HUDEP-2 (cell line): ENCODE data around the gene LRRC46.

ENCODE experiments used
- DNase-seq, 76 experiments: peaks; one replicate each; lab custom pipeline; 2025; ENCODE audit not compliant: unreplicated experiment in 76 of 76; lab: John Stamatoyannopoulos, UW

LRRC46 gene

GRCh38 chr17:47831003-47831933 is at the start of gene LRRC46, which contains the start of gene MRPL10:
TSS of gene LRRC46 (plus strand) at chr17:47831670. CDS start at chr17:47831990, 320 bp downstream.
TSS of gene MRPL10 (minus strand) at chr17:47831541. CDS start at chr17:47831511, 30 bp downstream.
- DNase-seq = peak in 73 of 76 experiments; percentile 46 to 92 (median 81)

GRCh38 chr17:47785538-47786123 is 45.8 kb upstream of the LRRC46 start:
- peak in 28 of 76 experiments; percentile 2 to 50 (median 20) for DNase-seq

- peak in 16 of 76 experiments; percentile 1 to 34 (median 12) for DNase-seq
These were observed 41.6 kb upstream of the LRRC46 start for GRCh38 chr17:47789611-47790561.

GRCh38 chr17:47791025-47791424 is 40.4 kb upstream of the LRRC46 start:
- no peak for DNase-seq

- DNase-seq = no peak
These were observed 39.0 kb upstream of the LRRC46 start for GRCh38 chr17:47792457-47792856.

- DNase-seq = no peak
These were observed 38.5 kb upstream of the LRRC46 start for GRCh38 chr17:47792979-47793378.

- peak in 3 of 76 experiments; percentile 1 to 33 (median 2) for DNase-seq
These were observed 33.7 kb upstream of the LRRC46 start for GRCh38 chr17:47797797-47798196.

- DNase-seq = no peak
These were observed 30.8 kb upstream of the LRRC46 start for GRCh38 chr17:47800686-47801085.

GRCh38 chr17:47801176-47801765 is 30.2 kb upstream of the LRRC46 start:
- no peak for DNase-seq

- DNase-seq = no peak
These were observed 29.6 kb upstream of the LRRC46 start for GRCh38 chr17:47801906-47802305.

- DNase-seq = peak in 33 of 76 experiments; percentile 6 to 49 (median 18)
These were observed 29.0 kb upstream of the LRRC46 start for GRCh38 chr17:47802341-47803022.

- no peak for DNase-seq
These were observed 28.3 kb upstream of the LRRC46 start for GRCh38 chr17:47803201-47803600.

GRCh38 chr17:47803751-47804150 is 27.7 kb upstream of the LRRC46 start:
- no peak for DNase-seq

- DNase-seq = no peak
These were observed 27.0 kb upstream of the LRRC46 start for GRCh38 chr17:47804461-47804860.

- DNase-seq = no peak
These were observed 25.2 kb upstream of the LRRC46 start for GRCh38 chr17:47806026-47806912.

GRCh38 chr17:47806913-47807255 is 24.6 kb upstream of the LRRC46 start:
- no peak for DNase-seq

- DNase-seq = no peak
These were observed 24.0 kb upstream of the LRRC46 start for GRCh38 chr17:47807421-47807820.

GRCh38 chr17:47808036-47808829 is 23.2 kb upstream of the LRRC46 start:
- DNase-seq = no peak
